Measurements from ENCODE around the gene AMH. TPM values are rescaled to one million over a fixed set of nuclear protein-coding genes. Genes with fewer than 3 reads are reported as not detected.

The AMH gene
- total and polyA plus RNA-seq, 4 donors, result 0.73 to 3.5 (median 1.8) TPM

GRCh38 chr19:2254064-2254872, 5.1 kb downstream of the AMH start:
- Histone ChIP-seq H3K4me1 (ENCODE audit: control insufficient read depth in 5 of 5, insufficient read depth in 5 of 5, low read length in 5 of 5) (peaks cover 0 to 34% (median 0%) of the 10 kb centered on the region in 5 donors), H3K9me3 (ENCODE audit: control insufficient read depth in 4 of 4, insufficient read depth in 3 of 4, low read length in 3 of 4) (peaks cover 0 to under 1% (median 0%) of the 10 kb centered on the region in 4 donors), H3K27ac (ENCODE audit: low read depth in 1 of 2, low read length in 1 of 2) (no peak overlapping the region), H3K27me3 (ENCODE audit: control insufficient read depth in 3 of 3, insufficient read depth in 3 of 3, low read length in 2 of 3) (peaks cover 4 to 34% (median 12%) of the 10 kb centered on the region in 3 donors), H3K9ac (ENCODE audit: insufficient read depth in 1 of 2, low read length in 2 of 2) (no peak overlapping the region), H3K36me3 (ENCODE audit: control insufficient read depth in 4 of 4, insufficient read depth in 4 of 4, low read length in 4 of 4) (no peaks in the 10 kb centered on the region), H3K4me3 (no peak overlapping the region)
- no peak for TF ChIP-seq CTCF (IDR thresholded peaks at IDR 0.05; ENCODE audit: control extremely low read depth, extremely low read depth)
- ATAC-seq (ENCODE audit: insufficient read depth, low FRiP score) (no peak), DNase-seq (peak in 2 of 3 donors; percentile 55 to 57)
- 75 to 80% methylated on average over 20 of the region's 20 CpGs for WGBS, 2 donors

GRCh38 chr19:2255112-2255845, 6.2 kb downstream of the AMH start:
- Histone ChIP-seq H3K9ac (ENCODE audit: insufficient read depth in 1 of 2, low read length in 2 of 2) (no peak overlapping the region), H3K36me3 (ENCODE audit: control insufficient read depth in 4 of 4, insufficient read depth in 4 of 4, low read length in 4 of 4) (no peaks in the 10 kb centered on the region), H3K9me3 (ENCODE audit: control insufficient read depth in 4 of 4, insufficient read depth in 3 of 4, low read length in 3 of 4) (no peaks in the 10 kb centered on the region), H3K27ac (ENCODE audit: low read depth in 1 of 2, low read length in 1 of 2) (no peak overlapping the region), H3K27me3 (ENCODE audit: control insufficient read depth in 3 of 3, insufficient read depth in 3 of 3, low read length in 2 of 3) (peaks cover 4 to 27% (median 9%) of the 10 kb centered on the region in 3 donors), H3K4me1 (ENCODE audit: control insufficient read depth in 5 of 5, insufficient read depth in 5 of 5, low read length in 5 of 5) (peaks cover 0 to 34% (median 0%) of the 10 kb centered on the region in 5 donors), H3K4me3 (no peak overlapping the region)
- no peak for DNase-seq
- TF ChIP-seq CTCF (IDR thresholded peaks at IDR 0.05; ENCODE audit: control extremely low read depth, extremely low read depth), result no peak
- 83 to 85% methylated on average over 16 of the region's 16 CpGs for WGBS, 2 donors
- no peak for ATAC-seq (ENCODE audit: insufficient read depth, low FRiP score)

- Histone ChIP-seq H3K9ac (ENCODE audit: insufficient read depth in 1 of 2, low read length in 2 of 2) (no peak within 1 kb of the TSS), H3K4me1 (ENCODE audit: control insufficient read depth in 5 of 5, insufficient read depth in 5 of 5, low read length in 5 of 5) (peaks cover 0 to 28% (median 0%) of the 10 kb centered on the region in 5 donors), H3K27me3 (ENCODE audit: control insufficient read depth in 3 of 3, insufficient read depth in 3 of 3, low read length in 2 of 3) (peaks cover 4 to 24% (median 9%) of the 10 kb centered on the region in 3 donors), H3K9me3 (ENCODE audit: control insufficient read depth in 4 of 4, insufficient read depth in 3 of 4, low read length in 3 of 4) (no peaks in the 10 kb centered on the region), H3K27ac (ENCODE audit: low read depth in 1 of 2, low read length in 1 of 2) (no peak within 1 kb of the TSS), H3K36me3 (ENCODE audit: control insufficient read depth in 4 of 4, insufficient read depth in 4 of 4, low read length in 4 of 4) (no peaks in the 10 kb centered on the region), H3K4me3 (no peak within 1 kb of the TSS)
- no peak for TF ChIP-seq CTCF (IDR thresholded peaks at IDR 0.05; ENCODE audit: control extremely low read depth, extremely low read depth)
- no peak for DNase-seq
- no peak for ATAC-seq (ENCODE audit: insufficient read depth, low FRiP score)
- 70 to 72% methylated on average over 24 of the region's 24 CpGs for WGBS, 2 donors
Observed at GRCh38 chr19:2255982-2256685, 7.0 kb downstream of the AMH start, which contains the start of gene JSRP1. Gene JSRP1, minus strand, starts transcription at chr19:2256417. Its CDS starts 1,103 bp downstream, at chr19:2255314.

All from lung (tissue), 12 donors.